CD4-positive, alpha-beta T cell treated with Interleukin-17A for 4 hours (primary cell): Measurements from ENCODE around the gene PTH2R.
"Not testable (repeated sequence)": the region's sequence is repeated elsewhere in the genome, so short reads cannot be mapped to it uniquely, and the experiment has no call there.

Source experiments
- DNase-seq: peaks from one replicate; pipeline ENCODE4 v3.0.0-alpha.2; 2020; ENCODE audit warnings: mixed read lengths

Gene PTH2R

DNA sequence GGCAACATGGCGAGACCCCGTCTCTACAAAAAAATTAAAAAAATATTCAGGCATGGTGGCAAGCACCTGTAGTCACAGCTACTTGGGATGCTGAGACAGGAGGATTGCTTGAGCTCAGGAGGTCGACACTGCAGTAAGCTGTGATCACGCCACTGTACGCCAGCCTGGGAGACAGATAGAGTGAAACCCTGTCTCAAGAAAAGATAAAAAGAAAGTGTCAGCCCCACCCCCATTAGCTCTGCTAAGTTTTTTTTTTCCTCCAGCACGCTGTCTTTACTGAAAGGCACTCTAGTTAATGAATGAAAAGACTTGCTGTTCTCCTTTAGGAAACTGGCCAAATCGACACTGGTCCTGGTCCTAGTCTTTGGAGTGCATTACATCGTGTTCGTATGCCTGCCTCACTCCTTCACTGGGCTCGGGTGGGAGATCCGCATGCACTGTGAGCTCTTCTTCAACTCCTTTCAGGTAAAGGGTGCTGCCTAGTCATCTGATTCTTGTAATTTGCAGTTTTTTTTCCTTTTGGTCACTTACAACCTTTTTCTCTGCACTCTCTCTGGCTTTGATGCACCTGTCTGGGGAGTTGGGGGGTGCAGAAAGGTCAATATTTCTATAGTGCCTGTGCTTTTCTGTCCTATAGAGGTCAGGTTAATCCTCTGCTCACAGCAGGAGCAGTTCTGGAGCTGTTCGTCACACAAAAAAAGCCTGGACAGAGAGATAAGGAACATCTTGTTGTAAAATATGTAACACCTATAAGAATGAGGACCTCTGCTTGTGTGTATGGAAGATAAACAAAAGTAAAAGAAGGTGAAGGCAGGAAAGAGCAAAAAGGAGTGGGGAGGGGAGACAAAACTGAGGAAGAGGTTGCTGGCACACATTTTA is 82.3 kb downstream of the PTH2R start:
- no peak for DNase-seq

DNA sequence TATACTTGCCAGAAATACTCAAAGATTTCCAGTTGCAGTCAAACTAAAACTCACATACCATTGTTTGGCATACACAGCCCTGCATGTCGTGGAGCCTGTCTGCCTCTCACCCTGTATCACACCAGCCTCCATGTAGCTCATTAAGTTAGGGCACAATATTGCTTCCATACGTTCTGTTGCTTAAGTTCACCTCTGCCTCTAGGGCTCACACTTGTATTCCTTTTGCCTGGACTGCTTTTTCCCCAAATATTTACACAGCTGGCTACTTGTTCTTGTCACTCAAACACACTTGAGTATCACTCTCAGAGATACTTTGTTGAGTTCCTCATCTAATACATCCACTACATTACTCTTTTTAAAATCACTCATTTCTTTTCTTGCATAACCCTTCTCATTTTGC is 83.1 kb downstream of the PTH2R start:
- DNase-seq, result no peak

DNA sequence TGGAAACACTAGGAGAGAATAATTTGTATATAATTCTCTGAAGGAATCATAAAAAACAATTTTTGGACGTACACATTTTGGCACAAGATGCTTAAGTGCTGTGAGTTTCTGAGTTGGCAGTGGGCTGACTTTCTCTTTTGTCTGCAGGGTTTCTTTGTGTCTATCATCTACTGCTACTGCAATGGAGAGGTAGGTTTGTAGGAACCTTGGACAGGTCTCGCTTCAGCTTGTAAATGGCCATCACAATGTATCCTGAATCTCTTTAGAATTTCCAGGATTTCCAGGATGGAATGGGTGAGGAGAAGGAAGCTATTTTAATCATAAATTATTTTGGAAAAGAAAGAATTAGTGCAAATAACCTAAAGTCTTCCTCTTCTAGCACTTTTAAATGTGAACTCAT is 83.9 kb downstream of the PTH2R start:
- no peak for DNase-seq

DNA sequence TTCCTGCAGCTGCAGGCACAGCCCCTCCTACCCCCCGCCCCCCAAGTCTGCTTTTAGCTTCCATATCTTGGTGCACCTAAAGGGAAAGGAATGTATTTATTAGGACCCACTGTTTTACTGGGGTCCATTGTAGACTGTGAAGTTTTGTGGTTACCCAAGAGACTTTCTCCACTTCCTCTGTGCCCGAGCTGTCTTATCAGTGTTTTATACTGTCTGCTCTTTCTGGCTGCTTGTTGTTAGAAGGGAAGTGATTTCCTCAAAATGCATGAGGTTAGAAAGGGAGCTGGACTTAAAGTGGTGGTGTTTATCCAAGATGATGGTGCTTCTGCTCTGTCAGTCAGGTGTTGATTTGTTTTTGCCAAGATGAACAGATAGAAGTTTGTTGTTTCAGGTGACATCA is 85.0 kb downstream of the PTH2R start:
- no peak for DNase-seq

DNA sequence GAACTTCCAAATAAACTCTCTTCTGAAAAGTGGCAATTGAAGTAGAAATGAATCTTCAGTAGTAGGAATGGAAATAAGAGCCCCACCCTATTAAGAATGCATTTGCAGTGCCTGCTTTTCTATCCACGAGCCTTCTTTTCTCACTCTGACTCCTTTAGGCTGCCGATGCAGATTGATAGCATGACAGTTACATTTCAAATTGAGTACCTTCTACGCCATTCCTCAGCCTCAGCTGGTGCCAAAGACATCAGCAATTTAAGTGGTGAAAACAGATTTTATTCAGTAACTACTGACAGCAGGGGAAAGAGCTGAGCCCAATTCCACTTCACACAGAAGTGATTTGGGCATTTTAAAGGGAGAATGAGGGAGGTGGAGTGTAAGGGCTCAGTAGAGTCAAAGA is 85.5 kb downstream of the PTH2R start:
- no peak for DNase-seq

DNA sequence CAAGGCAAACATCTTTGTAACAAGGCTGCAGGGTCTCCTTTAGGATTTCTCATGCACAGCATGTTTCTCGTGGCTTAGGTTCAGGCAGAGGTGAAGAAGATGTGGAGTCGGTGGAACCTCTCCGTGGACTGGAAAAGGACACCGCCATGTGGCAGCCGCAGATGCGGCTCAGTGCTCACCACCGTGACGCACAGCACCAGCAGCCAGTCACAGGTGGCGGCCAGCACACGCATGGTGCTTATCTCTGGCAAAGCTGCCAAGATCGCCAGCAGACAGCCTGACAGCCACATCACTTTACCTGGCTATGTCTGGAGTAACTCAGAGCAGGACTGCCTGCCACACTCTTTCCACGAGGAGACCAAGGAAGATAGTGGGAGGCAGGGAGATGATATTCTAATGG is 86.6 kb downstream of the PTH2R start:
- no peak for DNase-seq

DNA sequence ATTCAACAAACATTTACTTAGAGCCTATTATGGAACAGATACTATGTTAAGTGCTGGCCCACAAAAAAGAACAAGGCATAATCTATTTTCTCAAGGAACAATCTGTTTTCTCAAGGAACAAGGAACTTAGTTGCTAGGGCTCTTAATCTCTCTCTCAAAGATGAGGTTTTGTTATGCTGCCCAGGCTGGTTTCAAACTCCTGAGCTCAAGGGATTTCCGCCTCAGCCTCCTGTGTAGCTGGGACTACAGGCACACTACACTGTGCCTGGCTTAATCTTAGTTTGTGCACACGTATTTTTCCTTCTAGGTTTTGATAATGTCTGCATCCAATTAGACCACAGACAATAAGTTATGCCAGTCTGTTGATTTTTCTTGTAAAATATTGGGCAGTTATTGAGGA is 89.5 kb downstream of the PTH2R start:
- DNase-seq, result no peak

GRCh38 chr2:208501206-208501605 is 94.6 kb downstream of the PTH2R start:
- no peak for DNase-seq

- no peak for DNase-seq
These were observed 95.7 kb downstream of the PTH2R start for GRCh38 chr2:208502288-208502687.

- DNase-seq, result not testable (repeated sequence)
These were observed 98.8 kb downstream of the PTH2R start for GRCh38 chr2:208505365-208505764.

GRCh38 chr2:208509586-208509985 is 103.0 kb downstream of the PTH2R start:
- DNase-seq, result no peak

DNA sequence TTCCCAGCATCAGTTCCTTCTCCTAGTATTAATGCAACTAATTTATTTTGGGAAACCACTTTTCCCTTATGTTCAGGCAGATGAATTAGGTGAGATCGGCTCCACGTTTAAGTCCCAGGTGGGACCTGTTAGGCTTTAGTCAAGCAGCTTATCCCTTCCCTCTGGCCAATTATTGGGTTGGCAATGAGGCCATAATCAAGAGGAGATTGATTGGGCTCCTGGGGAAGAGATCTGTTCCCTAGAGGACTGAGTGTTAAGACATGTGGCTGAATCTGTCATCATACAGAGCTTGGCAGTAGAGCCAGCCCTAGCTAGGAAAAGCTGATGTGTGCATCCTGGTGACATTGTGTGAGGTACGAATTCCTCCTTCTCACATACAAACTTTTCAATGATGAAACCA is 104.4 kb downstream of the PTH2R start:
- no peak for DNase-seq

DNA sequence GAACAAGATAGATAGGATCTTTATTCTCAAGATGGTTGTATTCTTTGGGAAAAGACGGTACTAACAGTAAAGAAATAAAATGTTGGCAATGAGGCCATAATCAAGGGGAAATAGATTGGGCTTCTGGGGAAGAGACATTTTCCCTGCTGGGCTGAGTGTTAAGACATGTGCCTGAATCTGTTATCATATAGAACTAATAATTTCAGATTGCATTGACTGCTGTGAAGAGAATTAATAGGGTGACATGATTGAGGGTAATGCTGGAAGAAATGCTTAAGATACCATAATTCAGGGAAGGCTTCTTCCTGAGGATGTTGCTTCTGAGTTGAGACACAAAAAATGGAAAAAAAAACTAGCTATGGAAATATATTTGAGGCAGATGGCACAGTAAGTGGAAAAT is 105.0 kb downstream of the PTH2R start:
- DNase-seq, result no peak

- DNase-seq, result no peak
These were observed 108.5 kb downstream of the PTH2R start for GRCh38 chr2:208515099-208515498.

GRCh38 chr2:208523069-208523468 is 116.5 kb downstream of the PTH2R start:
- DNase-seq, result not testable (repeated sequence)

- DNase-seq, result not testable (repeated sequence)
These were observed 118.6 kb downstream of the PTH2R start for GRCh38 chr2:208525165-208525564.

- no peak for DNase-seq
These were observed 123.2 kb downstream of the PTH2R start for GRCh38 chr2:208529796-208530195.

DNA sequence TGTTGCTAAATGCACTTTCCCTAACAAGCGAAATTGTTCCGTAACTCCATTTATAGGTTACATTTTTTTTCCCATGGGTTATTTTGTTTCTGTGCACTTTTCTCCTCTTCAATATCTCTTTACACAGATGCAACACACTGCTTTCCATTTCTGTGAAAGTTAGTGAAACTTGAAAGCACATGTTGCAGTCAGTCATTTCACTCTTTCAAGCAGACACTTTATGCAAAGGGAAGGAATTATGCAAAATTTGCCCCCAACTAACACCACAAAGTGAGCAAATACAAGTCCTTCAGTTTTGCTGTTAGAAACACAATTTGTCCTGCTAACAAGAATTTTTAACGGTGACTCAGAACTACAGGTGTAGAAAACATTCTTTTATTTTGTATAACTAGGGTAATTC is 124.8 kb downstream of the PTH2R start:
- DNase-seq, result no peak

DNA sequence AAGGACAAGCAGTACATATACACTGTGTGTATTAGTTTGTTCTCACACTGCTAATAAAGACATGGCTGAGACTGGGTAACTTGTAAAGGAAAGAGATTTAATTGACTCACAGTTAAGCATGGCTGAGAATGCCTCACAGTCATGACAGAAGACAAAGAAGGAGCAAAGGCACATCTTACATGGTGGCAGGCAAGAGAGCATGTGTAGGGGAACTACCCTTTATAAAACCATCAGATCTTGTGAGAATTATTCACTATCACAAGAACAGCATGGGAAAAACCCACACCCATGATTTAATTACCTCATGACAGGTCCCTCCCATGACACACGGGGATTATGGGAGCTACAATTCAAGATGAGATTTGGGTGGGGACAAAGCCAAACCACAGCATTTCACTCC is 129.0 kb downstream of the PTH2R start:
- not testable (repeated sequence) for DNase-seq

DNA sequence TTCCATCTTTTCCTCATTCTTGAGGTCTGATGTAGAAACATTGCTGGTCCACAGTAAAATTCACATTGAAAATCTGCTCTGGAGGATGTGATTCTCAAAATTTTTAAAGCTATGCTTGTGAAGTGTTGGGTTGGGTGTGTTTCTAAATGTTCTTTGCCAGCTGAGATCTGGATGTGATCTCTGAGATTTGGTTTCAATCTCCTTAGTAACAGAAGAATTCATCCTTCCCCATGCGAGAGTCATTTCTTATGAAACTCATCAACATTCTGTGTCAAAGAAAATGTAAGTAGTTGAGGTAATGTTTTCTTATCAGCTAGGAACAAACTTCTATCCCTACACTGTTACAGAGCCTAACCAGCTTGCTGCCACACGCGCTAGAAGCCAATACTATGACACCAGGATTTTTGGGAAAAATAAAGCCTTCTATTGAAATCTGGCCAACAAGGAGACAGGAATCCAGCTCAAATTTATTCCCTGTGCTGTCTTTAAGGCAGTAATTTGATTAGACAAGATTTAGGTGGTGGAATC is 134.9 kb downstream of the PTH2R start:
- no peak for DNase-seq

DNA sequence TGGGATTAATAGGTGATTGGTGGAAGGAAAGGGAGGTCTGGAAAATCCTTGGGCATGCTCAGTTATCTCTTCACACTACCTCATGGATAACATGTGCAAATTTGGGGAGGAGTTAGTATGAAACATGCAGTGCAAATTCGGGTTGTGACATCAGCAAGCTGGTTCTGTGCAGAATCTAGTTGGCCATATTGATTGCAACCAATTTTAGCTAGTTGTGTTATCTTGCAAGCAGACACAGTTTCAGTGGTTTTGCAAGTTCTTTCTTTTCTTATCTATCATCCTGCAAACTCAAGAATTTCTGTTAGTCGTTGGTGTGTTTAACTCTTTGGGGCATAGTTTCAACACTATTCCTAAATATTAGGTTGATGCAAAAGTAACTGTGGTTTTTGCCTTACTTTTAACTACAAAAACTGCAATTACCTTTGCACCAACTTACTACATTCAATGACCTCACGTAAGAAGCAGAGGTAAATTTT is 135.4 kb downstream of the PTH2R start:
- DNase-seq, result no peak

DNA sequence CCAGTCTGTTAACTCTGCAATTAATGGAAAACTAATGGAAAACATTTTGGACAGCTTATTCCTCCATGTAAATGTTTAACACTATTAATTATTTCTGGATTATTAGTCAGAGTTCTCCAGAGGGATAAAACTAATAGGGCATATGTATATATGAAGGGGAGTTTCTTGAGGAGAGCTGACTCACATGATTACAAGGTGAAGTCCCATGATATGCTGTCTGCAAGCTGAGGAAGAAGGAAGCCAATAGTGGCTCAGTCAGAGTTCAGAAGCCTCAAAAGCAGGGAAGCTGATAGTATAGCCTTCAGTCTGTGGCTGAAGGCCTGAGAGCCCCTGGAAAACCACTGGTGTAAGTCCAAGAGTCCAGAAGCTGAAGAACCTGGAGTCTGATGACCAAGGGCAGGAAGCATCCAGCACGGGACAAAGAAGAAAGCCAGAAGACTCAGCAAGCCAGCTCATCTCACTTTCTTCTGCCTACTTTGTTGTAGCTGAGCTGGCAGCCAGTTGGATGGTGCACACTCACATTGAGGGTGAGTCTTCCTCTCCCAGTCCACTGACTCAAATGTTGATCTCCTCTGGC is 136.0 kb downstream of the PTH2R start:
- no peak for DNase-seq
